Stimulated activated effector memory CD8-positive, alpha-beta T cell treated with anti-CD3 and anti-CD28 coated beads, Interleukin-12 subunit alpha, Interleukin-12 subunit beta, amount 100 ng/mL, for 72 hours (primary cell): ENCODE results near the gene KRT15.

ENCODE experiments used
- ATAC-seq: fragments of 150-1000 bp; cut with Tn5 transposase; 2 replicates; pipeline ENCODE4 v1.10.0; 2021
- DNase-seq, 2 donors: peaks; one replicate each; pipeline ENCODE4 v3.0.0; 2021 to 2022; ENCODE audit warnings: low spot score in 2 of 2
- H3K27ac Mint-ChIP-seq: one replicate; pipeline ENCODE4 v1.8.0; 2022; ENCODE audit warnings: mild to moderate bottlenecking, mixed read lengths
- H3K36me3 Mint-ChIP-seq: one replicate; pipeline ENCODE4 v1.8.0; 2022; ENCODE audit warnings: mild to moderate bottlenecking, mixed read lengths
- H3K4me1 Mint-ChIP-seq: one replicate; pipeline ENCODE4 v1.8.0; 2022; ENCODE audit warnings: mixed read lengths
- H3K4me3 Mint-ChIP-seq: one replicate; pipeline ENCODE4 v1.8.0; 2022; ENCODE audit warnings: mild to moderate bottlenecking, mixed read lengths
- H3K9me3 Mint-ChIP-seq: one replicate; pipeline ENCODE4 v1.8.0; 2022; ENCODE audit warnings: mixed read lengths

KRT15 gene

GRCh38 chr17:41522301-41523224, 3.9 kb upstream of the KRT15 start:
- Mint-ChIP-seq H3K27ac (no peak overlapping the region), H3K36me3 (no peaks in the 10 kb centered on the region), H3K4me1 (peaks cover 6% of the 10 kb centered on the region), H3K9me3 (no peaks in the 10 kb centered on the region), H3K4me3 (no peak overlapping the region)
- DNase-seq: no peak
- ATAC-seq: no peak

GRCh38 chr17:41521574-41522261, 3.0 kb upstream of the KRT15 start:
- H3K9me3 Mint-ChIP-seq: no peaks in the 10 kb centered on the region
- no peak for ATAC-seq
- H3K4me3 Mint-ChIP-seq: no peak overlapping the region
- H3K36me3 Mint-ChIP-seq: no peaks in the 10 kb centered on the region
- H3K4me1 Mint-ChIP-seq: no peaks in the 10 kb centered on the region
- DNase-seq: no peak
- H3K27ac Mint-ChIP-seq: no peak overlapping the region

GRCh38 chr17:41520821-41521521, 2.3 kb upstream of the KRT15 start:
- H3K4me1 Mint-ChIP-seq: no peaks in the 10 kb centered on the region
- no peak for ATAC-seq
- no peak for DNase-seq
- no peaks in the 10 kb centered on the region for H3K9me3 Mint-ChIP-seq
- H3K4me3 Mint-ChIP-seq: no peak overlapping the region
- H3K36me3 Mint-ChIP-seq: no peaks in the 10 kb centered on the region
- no peak overlapping the region for H3K27ac Mint-ChIP-seq

- ATAC-seq (no peak), DNase-seq (no peak)
- Mint-ChIP-seq H3K9me3 (no peaks in the 10 kb centered on the region), H3K4me3 (no peak overlapping the region), H3K36me3 (no peaks in the 10 kb centered on the region), H3K4me1 (no peaks in the 10 kb centered on the region), H3K27ac (no peak overlapping the region)
These were observed 973 bp upstream of the KRT15 start for GRCh38 chr17:41519501-41520224.

GRCh38 chr17:41518031-41518430, 659 bp downstream of the KRT15 start:
- Mint-ChIP-seq H3K4me1 (no peaks in the 10 kb centered on the region), H3K36me3 (no peaks in the 10 kb centered on the region), H3K4me3 (no peak overlapping the region), H3K9me3 (no peaks in the 10 kb centered on the region), H3K27ac (no peak overlapping the region)
- ATAC-seq (no peak), DNase-seq (no peak)

GRCh38 chr17:41516830-41517283, 1.8 kb downstream of the KRT15 start:
- no peaks in the 10 kb centered on the region for H3K4me1 Mint-ChIP-seq
- DNase-seq: no peak
- H3K27ac Mint-ChIP-seq: no peak overlapping the region
- no peak for ATAC-seq
- no peaks in the 10 kb centered on the region for H3K36me3 Mint-ChIP-seq
- no peak overlapping the region for H3K4me3 Mint-ChIP-seq
- no peaks in the 10 kb centered on the region for H3K9me3 Mint-ChIP-seq

- no peak overlapping the region for H3K4me3 Mint-ChIP-seq
- no peaks in the 10 kb centered on the region for H3K9me3 Mint-ChIP-seq
- no peaks in the 10 kb centered on the region for H3K4me1 Mint-ChIP-seq
- no peak for DNase-seq
- no peak for ATAC-seq
- H3K36me3 Mint-ChIP-seq: no peaks in the 10 kb centered on the region
- H3K27ac Mint-ChIP-seq: no peak overlapping the region
These were observed 2.4 kb downstream of the KRT15 start for GRCh38 chr17:41516147-41516829.

- Mint-ChIP-seq H3K4me1 (no peaks in the 10 kb centered on the region), H3K4me3 (no peak overlapping the region), H3K27ac (no peak overlapping the region), H3K36me3 (no peaks in the 10 kb centered on the region), H3K9me3 (no peaks in the 10 kb centered on the region)
- ATAC-seq (no peak), DNase-seq (no peak)
These were observed 5.5 kb downstream of the KRT15 start for GRCh38 chr17:41513168-41513547.

GRCh38 chr17:41512546-41513167, 6.0 kb downstream of the KRT15 start:
- H3K36me3 Mint-ChIP-seq: no peaks in the 10 kb centered on the region
- ATAC-seq (no peak), DNase-seq (no peak)
- no peaks in the 10 kb centered on the region for H3K4me1 Mint-ChIP-seq
- no peak overlapping the region for H3K4me3 Mint-ChIP-seq
- no peaks in the 10 kb centered on the region for H3K9me3 Mint-ChIP-seq
- H3K27ac Mint-ChIP-seq: no peak overlapping the region

- Mint-ChIP-seq H3K4me3 (no peak overlapping the region), H3K4me1 (no peaks in the 10 kb centered on the region), H3K36me3 (no peaks in the 10 kb centered on the region), H3K9me3 (no peaks in the 10 kb centered on the region), H3K27ac (no peak overlapping the region)
- ATAC-seq (no peak), DNase-seq (no peak)
These were observed 7.0 kb downstream of the KRT15 start for GRCh38 chr17:41511716-41512115.

- no peak overlapping the region for H3K4me3 Mint-ChIP-seq
- H3K36me3 Mint-ChIP-seq: no peaks in the 10 kb centered on the region
- ATAC-seq (no peak), DNase-seq (no peak)
- H3K9me3 Mint-ChIP-seq: no peaks in the 10 kb centered on the region
- H3K27ac Mint-ChIP-seq: no peak overlapping the region
- H3K4me1 Mint-ChIP-seq: no peaks in the 10 kb centered on the region
These were observed 7.6 kb downstream of the KRT15 start for GRCh38 chr17:41511116-41511515.

- Mint-ChIP-seq H3K36me3 (no peaks in the 10 kb centered on the region), H3K27ac (no peak overlapping the region), H3K4me3 (no peak overlapping the region), H3K9me3 (no peaks in the 10 kb centered on the region), H3K4me1 (no peaks in the 10 kb centered on the region)
- no peak for ATAC-seq
- DNase-seq: no peak
These were observed 8.2 kb downstream of the KRT15 start for GRCh38 chr17:41510251-41511065.

GRCh38 chr17:41507315-41507880, 11.3 kb downstream of the KRT15 start:
- Mint-ChIP-seq H3K9me3 (no peaks in the 10 kb centered on the region), H3K27ac (no peak overlapping the region), H3K4me1 (no peaks in the 10 kb centered on the region), H3K36me3 (no peaks in the 10 kb centered on the region), H3K4me3 (no peak overlapping the region)
- DNase-seq: no peak
- ATAC-seq: peak; percentile 25
